H9 (cell line): ENCODE results near the gene DDX39A. TPM values are rescaled to one million over a fixed set of nuclear protein-coding genes. Genes with fewer than 3 reads are reported as not detected.

Source experiments
- DNase-seq: peaks from one replicate; pipeline ENCODE4 v3.0.0-alpha.2; 2017
- H2AFZ ChIP-seq: one replicate; pipeline ENCODE4 v1.6.1; 2013; ENCODE audit warnings: mild to moderate bottlenecking, low read length, control low read depth, moderate library complexity
- H2AK5ac ChIP-seq: 2 replicates; pipeline ENCODE4 v1.6.1; 2013; ENCODE audit warnings: low read length, control low read depth, mixed read lengths; ENCODE audit not compliant: insufficient read length
- H2BK120ac ChIP-seq: one replicate; pipeline ENCODE4 v1.6.1; 2013; ENCODE audit warnings: low read depth, mild to moderate bottlenecking, low read length, control low read depth, inconsistent platforms; ENCODE audit not compliant: poor library complexity, severe bottlenecking
- H2BK12ac ChIP-seq: 2 replicates; pipeline ENCODE4 v1.6.1; 2013; ENCODE audit warnings: low read length, control low read depth, mixed read lengths, low read depth; ENCODE audit not compliant: insufficient read length
- H2BK15ac ChIP-seq: 2 replicates; pipeline ENCODE4 v1.6.1; 2013; ENCODE audit warnings: low read depth, low read length, control low read depth
- H2BK20ac ChIP-seq: one replicate; pipeline ENCODE4 v1.6.1; 2013; ENCODE audit warnings: low read depth, mild to moderate bottlenecking, low read length, control low read depth, inconsistent platforms; ENCODE audit not compliant: poor library complexity, severe bottlenecking
- H2BK5ac ChIP-seq: 2 replicates; pipeline ENCODE4 v1.6.1; 2013; ENCODE audit warnings: low read length, control low read depth, mixed read lengths; ENCODE audit not compliant: insufficient read length
- H3K14ac ChIP-seq: 2 replicates; pipeline ENCODE4 v1.6.1; 2013; ENCODE audit warnings: low read length, control low read depth; ENCODE audit not compliant: insufficient read depth
- H3K18ac ChIP-seq: 2 replicates; pipeline ENCODE4 v1.6.1; 2013; ENCODE audit warnings: low read depth, mild to moderate bottlenecking, mixed read lengths, low read length, control low read depth; ENCODE audit not compliant: insufficient read length
- H3K23ac ChIP-seq: 2 replicates; pipeline ENCODE4 v1.6.1; 2013; ENCODE audit warnings: low read length, control low read depth, mixed read lengths, low read depth; ENCODE audit not compliant: insufficient read length
- H3K23me2 ChIP-seq: 2 replicates; pipeline ENCODE4 v1.6.1; 2013; ENCODE audit warnings: low read depth, mild to moderate bottlenecking, mixed read lengths, low read length, control low read depth; ENCODE audit not compliant: insufficient read length, poor library complexity, severe bottlenecking
- H3K27ac ChIP-seq: 2 replicates; pipeline ENCODE4 v1.5.1; 2013; ENCODE audit warnings: low read length, control low read depth, mixed read lengths, low read depth; ENCODE audit not compliant: insufficient read length
- H3K27me3 ChIP-seq: 2 replicates; pipeline ENCODE4 v1.6.1; 2013; ENCODE audit warnings: low read length, control low read depth, inconsistent platforms; ENCODE audit not compliant: insufficient read depth
- H3K4ac ChIP-seq: 2 replicates; pipeline ENCODE4 v1.6.1; 2013; ENCODE audit warnings: low read depth, mild to moderate bottlenecking, control low read depth, inconsistent platforms, low read length, moderate library complexity
- H3K4me1 ChIP-seq: 2 replicates; pipeline ENCODE4 v1.6.1; 2013; ENCODE audit warnings: low read length, control low read depth, inconsistent platforms; ENCODE audit not compliant: insufficient read depth
- H3K4me2 ChIP-seq: 2 replicates; pipeline ENCODE4 v1.6.1; 2013; ENCODE audit warnings: low read length, control low read depth, mixed read lengths; ENCODE audit not compliant: insufficient read length, insufficient read depth
- H3K56ac ChIP-seq: 2 replicates; pipeline ENCODE4 v1.6.1; 2013; ENCODE audit warnings: low read depth, mild to moderate bottlenecking, mixed read lengths, low read length, control low read depth; ENCODE audit not compliant: insufficient read length
- H3K79me1 ChIP-seq: 2 replicates; pipeline ENCODE4 v1.6.1; 2013; ENCODE audit warnings: low read depth, mild to moderate bottlenecking, moderate library complexity, low read length, control low read depth, inconsistent platforms; ENCODE audit not compliant: insufficient read depth, poor library complexity, severe bottlenecking
- H3K79me2 ChIP-seq: 2 replicates; pipeline ENCODE4 v1.6.1; 2013; ENCODE audit warnings: low read length, control low read depth, inconsistent platforms; ENCODE audit not compliant: insufficient read depth
- H3K9ac ChIP-seq: 2 replicates; pipeline ENCODE4 v1.6.1; 2013; ENCODE audit warnings: low read length, control low read depth, mixed read lengths; ENCODE audit not compliant: insufficient read length; ENCODE audit errors: extremely low read depth
- H3K9me3 ChIP-seq: one replicate; pipeline ENCODE4 v1.6.1; 2013; ENCODE audit warnings: low read depth, low read length, inconsistent platforms; ENCODE audit not compliant: control insufficient read depth
- H3T11ph ChIP-seq: one replicate; pipeline ENCODE4 v1.6.1; 2013; ENCODE audit warnings: mild to moderate bottlenecking, low read length, control low read depth, inconsistent platforms
- H4K20me1 ChIP-seq: one replicate; pipeline ENCODE4 v1.6.1; 2013; ENCODE audit not compliant: control insufficient read depth, insufficient read length, insufficient read depth
- H4K5ac ChIP-seq: 2 replicates; pipeline ENCODE4 v1.6.1; 2013; ENCODE audit warnings: low read depth, mild to moderate bottlenecking, mixed read lengths, low read length, control low read depth; ENCODE audit not compliant: insufficient read length
- H4K8ac ChIP-seq: replicated peaks from 2 replicates; pipeline ENCODE4 v1.6.1; 2013; ENCODE audit warnings: low read length, control low read depth, mixed read lengths, low read depth; ENCODE audit not compliant: insufficient read length
- H4K91ac ChIP-seq: 2 replicates; pipeline ENCODE4 v1.6.1; 2013; ENCODE audit warnings: low read depth, mild to moderate bottlenecking, moderate library complexity, mixed read lengths, low read length, control low read depth; ENCODE audit not compliant: insufficient read length
- H3K27ac Mint-ChIP-seq, 3 experiments: 2 replicates in 2 of 3; 3 replicates in 1 of 3; pipeline ENCODE4 v1.8.0; 2020 to 2021; ENCODE audit warnings: mixed read lengths in 3 of 3, mild to moderate bottlenecking in 1 of 3, moderate library complexity in 1 of 3
- H3K27me3 Mint-ChIP-seq: 2 replicates; pipeline ENCODE4 v1.8.0; 2021; ENCODE audit warnings: low read depth, mild to moderate bottlenecking, moderate library complexity, mixed read lengths
- H3K36me3 Mint-ChIP-seq, 3 experiments: 2 replicates in 2 of 3; 3 replicates in 1 of 3; pipeline ENCODE4 v1.8.0; 2020 to 2021; ENCODE audit warnings: low read depth in 3 of 3, mixed read lengths in 3 of 3; ENCODE audit not compliant: insufficient read depth in 1 of 3
- H3K4me1 Mint-ChIP-seq, 2 experiments: 2 replicates each; pipeline ENCODE4 v1.8.0; 2020; ENCODE audit warnings: mixed read lengths in 2 of 2
- H3K4me3 Mint-ChIP-seq, 2 experiments: 2 replicates in 1 of 2; 3 replicates in 1 of 2; pipeline ENCODE4 v1.8.0; 2020 to 2021; ENCODE audit warnings: mild to moderate bottlenecking in 2 of 2, mixed read lengths in 2 of 2, moderate library complexity in 1 of 2
- H3K9me3 Mint-ChIP-seq, 2 experiments: 2 replicates in 1 of 2; 3 replicates in 1 of 2; pipeline ENCODE4 v1.8.0; 2020; ENCODE audit warnings: mild to moderate bottlenecking in 2 of 2, mixed read lengths in 2 of 2, moderate library complexity in 1 of 2
- WGBS: extraction: QIAGEN DNeasy Blood & Tissue Kit; methylation state at CpG from one replicate; pipeline ENCODE4 v1.1.7; 2013; ENCODE audit warnings: missing lambda C conversion rate, low lambda C conversion rate, mixed read lengths; ENCODE audit not compliant: insufficient read length; ENCODE audit errors: extremely low coverage; 5-methylcytosine and 5-hydroxymethylcytosine counted together
- total RNA-seq: library from RNA; stranded (reverse); gene quantifications from 2 replicates; pipeline ENCODE4 v1.2.1, GENCODE V29; 2021
- TF ChIP-seq, protein P1 (sequence below): fragments of 200-600 bp; sonication (generic); conservative IDR thresholded peaks from 3 replicates; pipeline ENCODE4 v1.8.0; 2021; ENCODE audit warnings: antibody characterized with exemption, mild to moderate bottlenecking

Gene DDX39A
- total RNA-seq, 1 experiment from 2014 or later = 137 TPM

DNA sequence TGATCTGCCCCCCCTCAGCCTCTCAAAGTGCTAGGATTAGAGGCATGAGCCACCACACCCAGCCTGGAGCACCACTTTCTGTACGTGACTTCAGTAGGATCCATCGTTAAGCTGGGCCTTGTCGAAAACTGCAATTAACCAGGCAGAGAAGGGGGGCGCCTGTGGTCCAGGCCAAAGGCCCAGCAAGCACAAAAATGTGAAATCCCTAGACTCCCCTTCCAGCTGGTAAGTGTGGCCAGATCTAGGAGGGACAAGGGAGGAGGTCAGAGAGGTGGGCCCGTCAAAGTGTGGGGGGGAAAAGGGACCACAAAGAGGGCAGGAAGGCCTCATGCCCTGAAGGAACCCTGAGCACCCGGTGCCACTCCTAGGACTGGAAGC, 13.8 kb downstream of the DDX39A start:
- H3K23ac ChIP-seq = no peak overlapping the region
- H4K91ac ChIP-seq = no peak overlapping the region
- H3K27ac ChIP-seq = no peak overlapping the region
- no CpG with 5 or more reads among the region's 6 CpGs for WGBS
- no peaks in the 10 kb centered on the region for H4K20me1 ChIP-seq
- H2BK5ac ChIP-seq = no peak overlapping the region
- H4K5ac ChIP-seq = no peak overlapping the region
- no peak overlapping the region for H2AK5ac ChIP-seq
- H3K9me3 Mint-ChIP-seq = no peaks in the 10 kb centered on the region; a peak in 1 of 5 replicates
- H4K8ac ChIP-seq = no peak overlapping the region
- no peak overlapping the region for H2BK120ac ChIP-seq
- no peaks in the 10 kb centered on the region for H3K4me1 ChIP-seq
- peak; percentile 67 for DNase-seq
- peaks cover 12 to 16% of the 10 kb centered on the region in 2 experiments for H3K4me1 Mint-ChIP-seq
- H3K23me2 ChIP-seq = no peaks in the 10 kb centered on the region
- peaks cover 20 to 36% (median 31%) of the 10 kb centered on the region in 3 experiments for H3K36me3 Mint-ChIP-seq
- H3K27ac Mint-ChIP-seq = peak overlapping the region in 2 of 3 experiments; percentile 97 to 99; a peak in 4 of 7 replicates
- TF ChIP-seq, protein P1, sequence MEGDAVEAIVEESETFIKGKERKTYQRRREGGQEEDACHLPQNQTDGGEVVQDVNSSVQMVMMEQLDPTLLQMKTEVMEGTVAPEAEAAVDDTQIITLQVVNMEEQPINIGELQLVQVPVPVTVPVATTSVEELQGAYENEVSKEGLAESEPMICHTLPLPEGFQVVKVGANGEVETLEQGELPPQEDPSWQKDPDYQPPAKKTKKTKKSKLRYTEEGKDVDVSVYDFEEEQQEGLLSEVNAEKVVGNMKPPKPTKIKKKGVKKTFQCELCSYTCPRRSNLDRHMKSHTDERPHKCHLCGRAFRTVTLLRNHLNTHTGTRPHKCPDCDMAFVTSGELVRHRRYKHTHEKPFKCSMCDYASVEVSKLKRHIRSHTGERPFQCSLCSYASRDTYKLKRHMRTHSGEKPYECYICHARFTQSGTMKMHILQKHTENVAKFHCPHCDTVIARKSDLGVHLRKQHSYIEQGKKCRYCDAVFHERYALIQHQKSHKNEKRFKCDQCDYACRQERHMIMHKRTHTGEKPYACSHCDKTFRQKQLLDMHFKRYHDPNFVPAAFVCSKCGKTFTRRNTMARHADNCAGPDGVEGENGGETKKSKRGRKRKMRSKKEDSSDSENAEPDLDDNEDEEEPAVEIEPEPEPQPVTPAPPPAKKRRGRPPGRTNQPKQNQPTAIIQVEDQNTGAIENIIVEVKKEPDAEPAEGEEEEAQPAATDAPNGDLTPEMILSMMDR = peak; percentile 24; the same call in 1 of the 3 replicates
- H3K4ac ChIP-seq = no peak overlapping the region
- no peak overlapping the region for H3T11ph ChIP-seq
- H3K79me2 ChIP-seq = no peaks in the 10 kb centered on the region
- peak overlapping the region; percentile 70 to 81 for H3K4me3 Mint-ChIP-seq
- H3K27me3 Mint-ChIP-seq = peaks cover 1% of the 10 kb centered on the region; the same call in 1 of the 2 replicates
- H2AFZ ChIP-seq = no peak overlapping the region
- no peak overlapping the region for H2BK12ac ChIP-seq
- H3K9ac ChIP-seq = no peak overlapping the region
- H3K27me3 ChIP-seq = no peaks in the 10 kb centered on the region
- H2BK15ac ChIP-seq = no peak overlapping the region
- no peak overlapping the region for H2BK20ac ChIP-seq
- H3K4me2 ChIP-seq = peak overlapping the region; percentile 17
- no peaks in the 10 kb centered on the region for H3K9me3 ChIP-seq
- H3K79me1 ChIP-seq = no peaks in the 10 kb centered on the region
- H3K14ac ChIP-seq = no peak overlapping the region
- peak overlapping the region; percentile 4 for H3K18ac ChIP-seq
- no peak overlapping the region for H3K56ac ChIP-seq
